ENCODE measurements around the gene PRG2.

GRCh38 chr11:57419146-57419545 lies 28.7 kb upstream of the PRG2 start:
- TF ChIP-seq CTCF (conservative IDR thresholded peaks at IDR 0.05; ENCODE audit: low read depth, low read length): no peak
- no peak for TF ChIP-seq EZH2phosphoT487 (IDR thresholded peaks at IDR 0.05; ENCODE audit: borderline replicate concordance, low read length)
